SK-N-SH treated with all-trans-retinoic acid at 6 μM for 48 hours (cell line): Measurements from ENCODE around the gene ESRRA.

Experiments
- CSDC2 ChIP-seq: fragments of 250-450 bp; sonication (Bioruptor Pico); IDR thresholded peaks from 2 replicates; pipeline ENCODE4 v1.5.0; 2020; ENCODE audit warnings: mild to moderate bottlenecking, moderate library complexity
- ZFP3 ChIP-seq: fragments of 250-450 bp; sonication (Bioruptor Pico); IDR thresholded peaks from 2 replicates; pipeline ENCODE4 v1.5.0; 2020; ENCODE audit warnings: mild to moderate bottlenecking, moderate library complexity
- ZFP30 ChIP-seq: fragments of 450-650 bp; formaldehyde crosslinking; IDR thresholded peaks from 2 replicates; pipeline ENCODE4 v1.5.0; 2022; ENCODE audit warnings: mild to moderate bottlenecking, moderate library complexity

DNA sequence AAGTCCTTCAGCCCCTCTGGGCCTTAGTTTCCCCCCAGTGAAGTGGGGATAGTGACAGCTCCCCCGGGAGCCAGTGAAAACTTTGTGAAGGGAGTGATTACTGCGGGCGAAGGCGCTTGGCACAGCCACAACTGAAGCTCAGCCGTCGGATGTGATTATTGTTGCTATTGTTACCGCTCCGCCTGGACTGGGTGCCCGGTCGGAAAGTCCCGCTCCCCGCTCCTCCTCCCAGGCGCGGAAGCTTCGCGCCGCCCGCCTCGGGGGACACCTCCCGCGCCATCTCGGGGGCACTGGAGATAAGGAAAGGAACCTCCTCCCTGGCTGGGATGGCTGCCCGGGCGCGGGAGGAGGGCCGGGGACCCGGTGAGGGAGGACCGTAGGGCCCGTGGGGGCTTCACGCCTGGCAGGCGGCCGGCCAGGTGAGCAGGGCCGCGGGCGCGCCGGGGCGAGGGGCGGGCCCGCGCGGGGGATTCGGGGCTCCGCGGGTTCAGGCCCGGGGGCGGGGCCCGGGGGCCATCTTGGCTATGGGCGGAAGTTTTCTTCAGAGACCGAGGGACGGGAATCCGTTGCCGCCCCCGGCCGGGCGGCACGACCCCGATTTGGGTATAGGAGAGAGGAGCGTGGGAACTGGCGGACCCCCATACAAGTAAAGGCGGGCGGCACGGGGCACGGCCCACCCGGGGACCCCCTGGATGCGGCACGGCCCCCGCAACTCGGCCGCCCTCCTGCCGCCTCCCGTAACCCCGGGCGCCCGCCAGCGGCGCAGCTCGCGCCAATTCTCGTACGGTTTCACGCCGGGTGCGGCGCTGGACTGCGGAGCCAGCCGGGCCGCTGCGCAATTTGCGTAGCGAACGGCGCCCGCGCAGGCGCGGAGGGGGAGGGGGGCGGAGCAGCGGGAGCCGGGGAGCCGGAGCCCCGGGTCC lies 20.1 kb upstream of the ESRRA start, which contains the start of gene GPR137:
- TF ChIP-seq ZFP30 (CRISPR knock-in tag) = no peak
- TF ChIP-seq CSDC2 (CRISPR knock-in tag) = no peak
- TF ChIP-seq ZFP3 = no peak
